Activated T-helper 1 cell treated with anti-CD3 and anti-CD28 coated beads, Interleukin-2, amount 50 U/mL, for 16 hours (primary cell): Measurements from ENCODE around the gene AMOTL2.

Experiments used
- DNase-seq, 2 donors: peaks; one replicate each; pipeline ENCODE4 v3.0.0-alpha.2; 2020; ENCODE audit warnings: low read depth in 1 of 2, low spot score in 1 of 2

Gene AMOTL2

GRCh38 chr3:134353831-134354611 lies 20.2 kb downstream of the AMOTL2 start:
- DNase-seq, result no peak

DNA sequence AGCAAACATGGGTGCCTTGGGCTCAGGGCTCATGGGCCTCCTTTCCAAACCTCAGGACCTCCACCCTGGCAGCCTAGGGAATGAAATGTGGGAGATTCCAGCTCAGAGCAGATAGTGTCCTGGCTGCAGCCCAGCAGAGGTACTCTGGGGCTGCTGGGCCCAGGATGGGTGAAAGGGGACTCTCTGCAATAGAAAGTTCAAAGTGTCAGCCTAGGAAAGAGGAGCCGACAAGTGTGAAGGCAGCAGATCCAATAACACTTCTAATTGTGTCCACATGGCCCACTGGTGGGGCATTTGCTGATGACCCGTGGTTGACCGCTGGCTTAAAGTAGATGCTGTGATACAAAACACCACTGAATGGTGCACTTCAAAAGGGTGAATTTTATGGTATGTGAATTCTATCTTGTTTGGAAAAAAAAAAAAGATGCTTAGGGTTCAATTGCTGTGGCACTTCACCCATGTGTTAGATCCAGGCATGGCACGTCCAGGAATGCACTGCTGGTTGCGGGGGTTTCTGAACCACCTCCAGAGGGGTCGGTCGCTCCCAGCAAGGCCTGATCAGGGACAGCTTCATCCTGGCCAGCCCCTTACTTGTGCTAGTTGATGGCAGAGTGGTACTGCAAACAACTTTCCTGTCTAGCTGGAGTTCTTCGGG lies 20.9 kb downstream of the AMOTL2 start:
- no peak for DNase-seq

DNA sequence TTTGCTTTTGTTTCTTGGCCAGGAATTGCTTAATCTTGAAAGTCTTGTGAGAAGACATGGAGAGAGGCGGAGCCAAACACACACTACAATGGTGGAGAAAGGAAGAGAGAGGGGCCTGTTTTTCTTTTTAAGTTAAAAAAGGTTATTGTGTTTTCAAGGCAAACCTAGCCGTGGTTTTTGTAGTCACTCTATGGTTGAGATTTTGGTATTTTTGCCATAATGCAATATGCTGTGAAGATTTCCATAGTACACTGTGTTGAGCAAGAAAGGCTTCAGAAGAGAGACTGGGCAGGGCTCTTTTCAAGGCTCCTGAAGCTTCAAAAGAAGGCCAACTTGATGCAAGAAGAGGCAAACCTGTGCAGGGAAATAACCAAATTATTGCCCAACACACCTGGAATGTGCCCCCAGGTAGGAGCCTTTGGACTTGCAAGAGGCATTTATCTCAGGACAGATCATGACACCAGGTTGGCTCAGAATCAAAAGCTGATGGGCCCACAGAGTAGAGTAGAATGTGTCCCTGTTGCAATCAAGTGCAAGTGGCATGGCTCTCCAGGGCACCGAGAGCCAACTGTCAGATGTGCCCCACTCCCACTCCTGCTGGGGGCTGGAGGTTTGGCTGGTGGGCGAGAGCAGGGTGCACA lies 22.1 kb downstream of the AMOTL2 start:
- no peak for DNase-seq

DNA sequence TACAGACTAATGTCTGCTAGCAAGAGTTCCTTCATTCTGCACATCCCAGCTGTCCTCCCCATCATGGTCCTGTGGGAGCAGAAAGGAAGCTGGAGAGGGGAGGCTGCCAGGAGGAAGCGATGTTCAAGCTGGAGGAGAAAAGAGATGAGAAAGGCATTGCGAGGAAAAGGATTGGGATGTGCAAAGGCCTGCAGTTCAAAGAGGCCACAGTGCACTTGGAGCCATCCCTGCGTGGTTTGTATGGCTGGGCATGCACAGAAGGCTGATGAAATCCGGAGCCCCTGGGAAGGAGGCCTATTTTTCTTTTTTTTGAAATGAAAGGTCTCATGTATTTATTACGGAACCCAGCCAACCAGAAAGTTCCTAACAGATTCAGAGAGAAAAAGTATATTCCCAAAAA lies 22.8 kb downstream of the AMOTL2 start:
- no peak for DNase-seq

GRCh38 chr3:134350861-134351311 lies 23.4 kb downstream of the AMOTL2 start:
- no peak for DNase-seq

DNA sequence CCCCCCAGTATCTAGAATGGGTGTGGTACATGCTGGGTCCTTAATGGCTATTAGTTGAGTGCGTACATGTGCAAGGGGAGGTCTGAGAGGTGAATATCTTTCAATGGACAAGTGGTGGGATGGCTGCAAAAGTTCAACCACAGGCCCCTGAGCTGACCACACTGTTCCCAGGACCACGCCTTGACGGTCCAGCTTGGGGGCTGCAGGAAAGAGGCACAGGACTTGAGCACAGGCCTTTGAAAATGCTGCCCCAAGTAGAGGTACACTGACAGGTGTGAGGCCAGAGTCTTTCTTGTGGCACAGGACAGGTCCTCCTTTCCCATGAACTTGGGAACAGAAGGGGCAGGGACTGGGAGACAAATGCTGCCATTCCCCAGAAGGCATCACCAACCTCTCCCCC lies 24.0 kb downstream of the AMOTL2 start:
- no peak for DNase-seq

DNA sequence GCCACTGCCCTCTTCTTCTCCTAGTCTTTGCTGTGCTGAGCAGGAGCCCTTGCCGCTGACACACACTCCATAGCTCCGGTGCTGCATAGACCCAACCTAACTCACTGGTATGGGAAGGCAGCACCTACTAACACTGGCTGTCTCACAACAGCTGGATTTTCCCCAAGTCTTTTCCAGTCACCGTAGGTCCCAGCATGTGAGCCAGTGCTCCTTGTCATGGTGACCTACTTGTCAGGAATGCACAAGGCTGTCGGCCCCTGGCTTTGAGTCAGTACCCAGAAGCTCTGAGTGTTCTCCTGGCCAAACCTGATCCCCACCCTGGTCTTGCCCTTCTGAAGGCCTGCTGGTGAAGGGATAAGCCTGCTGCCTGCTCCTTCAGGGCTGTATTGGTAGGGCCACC lies 25.7 kb downstream of the AMOTL2 start:
- DNase-seq, result no peak

DNA sequence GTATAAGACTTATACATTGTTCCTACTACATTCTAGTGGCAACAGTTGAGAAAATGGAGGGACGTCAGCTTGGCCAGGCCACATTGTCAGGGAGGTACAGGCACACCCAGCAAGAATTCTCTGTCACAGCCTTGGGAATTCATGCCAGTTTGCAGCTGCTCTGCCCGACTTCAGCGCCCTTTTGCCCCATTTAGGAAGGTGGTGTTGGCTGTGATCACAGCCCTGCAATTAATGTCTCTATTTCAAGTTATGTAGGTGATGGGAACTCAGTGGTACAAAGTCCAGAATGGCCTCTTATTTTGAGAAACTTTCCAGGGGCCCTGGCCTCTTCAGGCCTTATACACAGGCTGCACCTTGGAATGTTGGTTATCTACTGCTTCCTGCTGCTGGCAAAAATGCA lies 26.7 kb downstream of the AMOTL2 start:
- no peak for DNase-seq

GRCh38 chr3:134346744-134347143 lies 27.5 kb downstream of the AMOTL2 start:
- DNase-seq, result no peak

GRCh38 chr3:134345202-134345601 lies 29.0 kb downstream of the AMOTL2 start:
- DNase-seq, result no peak

- no peak for DNase-seq
Measured at GRCh38 chr3:134344560-134344959, 29.7 kb downstream of the AMOTL2 start.

- no peak for DNase-seq
Measured at GRCh38 chr3:134342259-134342658, 32.0 kb downstream of the AMOTL2 start.

GRCh38 chr3:134341389-134341788 lies 32.9 kb downstream of the AMOTL2 start:
- DNase-seq, result no peak

- no peak for DNase-seq
Measured at GRCh38 chr3:134340982-134341365, 33.3 kb downstream of the AMOTL2 start.

DNA sequence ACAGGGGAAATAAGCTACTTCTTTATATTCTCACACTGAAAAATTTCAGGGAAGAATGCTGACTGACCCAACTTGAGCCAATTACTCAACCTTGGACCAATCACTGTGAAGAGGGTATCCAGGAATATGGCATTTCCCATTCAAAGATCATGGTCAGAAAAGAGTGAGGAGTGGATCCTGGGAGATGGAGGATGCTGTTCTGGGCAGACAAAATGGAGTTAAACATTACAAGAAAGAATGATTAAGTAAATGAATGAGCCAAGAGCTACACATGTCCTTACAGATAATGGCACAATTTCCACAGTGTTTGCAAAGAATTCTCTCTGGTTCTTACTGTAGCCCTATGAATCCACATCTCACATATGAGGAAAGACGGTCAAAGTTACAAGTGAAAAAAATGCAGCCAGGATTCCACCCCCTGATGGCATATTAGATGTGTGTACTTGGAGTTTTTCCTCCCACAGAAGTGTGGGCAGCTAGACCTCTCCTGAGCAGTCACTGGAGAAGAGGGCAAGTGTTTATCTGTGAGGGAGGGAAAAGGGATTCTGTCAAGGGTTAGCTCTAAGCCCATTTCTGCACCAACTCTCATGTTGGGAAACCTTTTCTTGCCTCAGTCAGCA lies 33.8 kb downstream of the AMOTL2 start:
- DNase-seq, result no peak

DNA sequence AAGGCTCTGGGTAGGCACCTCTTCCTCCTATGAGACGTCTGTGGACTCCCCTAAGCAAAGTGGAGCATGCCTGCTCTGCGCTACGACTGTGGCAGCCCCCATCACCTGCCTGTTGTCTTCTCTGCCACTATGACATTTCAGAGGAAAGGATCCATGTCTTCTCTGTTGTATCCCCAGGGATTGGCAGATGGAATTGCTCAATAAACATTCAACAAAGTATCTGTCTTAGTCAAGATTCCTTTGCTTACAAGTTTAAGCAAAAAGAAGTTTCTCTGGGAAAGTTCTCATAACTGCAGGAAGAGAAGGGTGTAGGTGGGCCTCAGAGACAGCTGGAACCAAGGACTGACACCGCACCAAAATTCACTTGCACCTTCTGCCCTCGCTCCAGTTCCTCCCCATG lies 34.3 kb downstream of the AMOTL2 start:
- no peak for DNase-seq

GRCh38 chr3:134339331-134339730 lies 34.9 kb downstream of the AMOTL2 start:
- no peak for DNase-seq

DNA sequence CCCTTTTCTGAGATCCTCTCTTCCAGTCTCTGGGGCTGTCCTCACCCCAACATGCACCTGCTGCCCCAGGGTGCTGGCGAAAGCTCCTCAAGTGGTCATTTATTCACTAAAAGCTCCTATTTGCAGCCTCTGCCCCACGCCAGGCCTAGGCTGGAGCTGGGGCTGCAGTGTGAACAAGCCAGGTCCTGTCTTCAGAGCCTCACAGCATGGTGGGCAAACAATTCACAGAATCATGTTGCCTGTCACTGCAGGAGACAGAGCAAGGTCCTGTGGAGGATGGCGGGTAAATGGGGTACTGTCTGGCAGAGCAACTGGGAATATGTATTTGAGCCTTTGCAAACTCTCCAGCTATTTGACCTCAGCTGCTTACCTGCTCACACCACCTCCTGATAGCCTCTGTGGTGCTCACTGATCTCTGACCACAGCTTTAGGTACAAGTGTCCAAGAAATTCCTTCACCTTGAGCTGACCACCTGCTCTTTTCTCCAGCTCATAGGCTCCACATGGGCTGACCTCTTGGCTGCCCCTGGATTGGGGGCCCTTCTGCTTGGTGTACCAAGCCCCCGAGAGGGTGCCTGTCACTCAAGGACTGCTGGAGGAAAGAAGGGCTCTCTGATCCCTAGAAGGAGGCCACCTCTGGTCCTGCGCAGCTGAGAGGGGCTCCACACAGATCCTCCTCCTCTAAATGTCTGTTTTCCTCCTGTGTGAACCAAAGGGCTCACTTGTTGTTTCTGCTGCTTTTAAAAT lies 35.6 kb downstream of the AMOTL2 start:
- no peak for DNase-seq

GRCh38 chr3:134338201-134338512 lies 36.1 kb downstream of the AMOTL2 start:
- no peak for DNase-seq

GRCh38 chr3:134337511-134338200 lies 36.6 kb downstream of the AMOTL2 start:
- DNase-seq, result no peak

DNA sequence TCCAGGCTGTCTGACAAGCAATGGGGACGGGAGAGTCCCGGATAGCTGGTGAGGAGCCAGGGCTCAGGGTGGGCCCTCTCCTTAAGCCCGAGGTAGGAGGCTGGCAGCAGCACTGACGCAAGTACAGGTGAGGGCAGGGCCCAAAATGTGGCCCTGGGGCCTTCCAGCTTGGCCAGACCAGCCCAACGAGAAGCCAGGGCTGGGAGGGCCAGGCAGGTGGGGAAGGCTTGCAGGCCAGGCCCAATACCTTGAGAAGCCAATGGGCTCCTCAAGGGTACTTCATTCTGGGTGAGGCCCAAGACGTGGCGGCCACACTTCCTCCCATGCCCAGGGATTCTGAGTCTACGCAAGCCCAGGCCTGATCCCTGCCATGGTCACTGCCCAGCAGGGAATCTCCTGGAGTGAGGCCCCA lies 37.2 kb downstream of the AMOTL2 start:
- no peak for DNase-seq
